RWPE2 (cell line): ENCODE results near the gene DBH.

Source experiments
- ATAC-seq: fragments of 200-7000 bp; cut with Tn5 transposase; 3 replicates; pipeline ENCODE4 v1.9.1; 2021; ENCODE audit warnings: low read depth
- DNase-seq: peaks from one replicate; pipeline ENCODE4 v3.0.0-alpha.2; 2020; ENCODE audit warnings: low spot score
- H3K27ac ChIP-seq: fragments of 450-650 bp; 2 replicates; pipeline ENCODE4 v1.5.1; 2017; ENCODE audit warnings: mild to moderate bottlenecking; ENCODE audit not compliant: poor library complexity, severe bottlenecking
- H3K27me3 ChIP-seq: fragments of 250-450 bp; sonication (Bioruptor Pico); 2 replicates; pipeline ENCODE4 v1.5.1; 2021; ENCODE audit warnings: mild to moderate bottlenecking, moderate library complexity; ENCODE audit not compliant: insufficient read depth, poor library complexity, severe bottlenecking
- H3K36me3 ChIP-seq: fragments of 250-450 bp; sonication (Bioruptor Pico); 2 replicates; pipeline ENCODE4 v1.5.1; 2020; ENCODE audit warnings: low read depth, mild to moderate bottlenecking, moderate library complexity
- H3K4me1 ChIP-seq: fragments of 250-450 bp; sonication (Bioruptor Pico); 2 replicates; pipeline ENCODE4 v1.5.1; 2021; ENCODE audit warnings: mild to moderate bottlenecking, moderate library complexity; ENCODE audit not compliant: insufficient read depth, poor library complexity, severe bottlenecking
- H3K4me3 ChIP-seq: fragments of 250-450 bp; sonication (Bioruptor Pico); 2 replicates; pipeline ENCODE4 v1.5.1; 2021; ENCODE audit warnings: mild to moderate bottlenecking, moderate library complexity; ENCODE audit not compliant: severe bottlenecking
- H3K9me3 ChIP-seq: fragments of 250-450 bp; sonication (Bioruptor Pico); 2 replicates; pipeline ENCODE4 v1.5.1; 2021; ENCODE audit warnings: mild to moderate bottlenecking, moderate library complexity; ENCODE audit not compliant: severe bottlenecking
- TF ChIP-seq, protein P1 (sequence below): fragments of 450-650 bp; IDR thresholded peaks from one replicate; pipeline ENCODE4 v1.5.1; 2017; ENCODE audit warnings: mild to moderate bottlenecking, moderate library complexity; ENCODE audit not compliant: poor library complexity, severe bottlenecking

The DBH gene

DNA sequence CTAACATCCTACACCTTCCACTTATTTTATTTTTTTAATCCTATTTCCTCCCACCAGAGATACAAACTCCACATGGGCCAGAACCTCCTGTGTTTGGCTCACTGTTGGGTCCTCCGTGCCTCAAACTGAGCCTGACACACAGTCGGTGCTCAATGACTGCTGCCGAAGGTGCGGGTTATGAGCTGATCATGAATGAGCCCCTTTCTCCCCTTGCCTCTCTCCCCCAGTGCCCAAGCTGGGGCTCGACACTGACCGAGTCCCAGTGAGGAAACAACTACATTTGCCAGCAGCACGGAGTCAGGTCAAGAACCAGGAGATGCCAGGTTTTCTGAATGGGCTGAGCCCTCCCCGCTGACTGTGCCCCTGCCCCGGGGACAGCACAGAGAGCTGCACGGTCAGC is 57.0 kb downstream of the DBH start:
- Histone ChIP-seq H3K4me1 (no peaks in the 10 kb centered on the region), H3K27me3 (peaks cover 14% of the 10 kb centered on the region), H3K27ac (no peak overlapping the region), H3K9me3 (no peaks in the 10 kb centered on the region), H3K4me3 (no peak overlapping the region), H3K36me3 (no peaks in the 10 kb centered on the region)
- TF ChIP-seq, protein P1, sequence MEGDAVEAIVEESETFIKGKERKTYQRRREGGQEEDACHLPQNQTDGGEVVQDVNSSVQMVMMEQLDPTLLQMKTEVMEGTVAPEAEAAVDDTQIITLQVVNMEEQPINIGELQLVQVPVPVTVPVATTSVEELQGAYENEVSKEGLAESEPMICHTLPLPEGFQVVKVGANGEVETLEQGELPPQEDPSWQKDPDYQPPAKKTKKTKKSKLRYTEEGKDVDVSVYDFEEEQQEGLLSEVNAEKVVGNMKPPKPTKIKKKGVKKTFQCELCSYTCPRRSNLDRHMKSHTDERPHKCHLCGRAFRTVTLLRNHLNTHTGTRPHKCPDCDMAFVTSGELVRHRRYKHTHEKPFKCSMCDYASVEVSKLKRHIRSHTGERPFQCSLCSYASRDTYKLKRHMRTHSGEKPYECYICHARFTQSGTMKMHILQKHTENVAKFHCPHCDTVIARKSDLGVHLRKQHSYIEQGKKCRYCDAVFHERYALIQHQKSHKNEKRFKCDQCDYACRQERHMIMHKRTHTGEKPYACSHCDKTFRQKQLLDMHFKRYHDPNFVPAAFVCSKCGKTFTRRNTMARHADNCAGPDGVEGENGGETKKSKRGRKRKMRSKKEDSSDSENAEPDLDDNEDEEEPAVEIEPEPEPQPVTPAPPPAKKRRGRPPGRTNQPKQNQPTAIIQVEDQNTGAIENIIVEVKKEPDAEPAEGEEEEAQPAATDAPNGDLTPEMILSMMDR: no peak
- ATAC-seq (no peak), DNase-seq (no peak)

DNA sequence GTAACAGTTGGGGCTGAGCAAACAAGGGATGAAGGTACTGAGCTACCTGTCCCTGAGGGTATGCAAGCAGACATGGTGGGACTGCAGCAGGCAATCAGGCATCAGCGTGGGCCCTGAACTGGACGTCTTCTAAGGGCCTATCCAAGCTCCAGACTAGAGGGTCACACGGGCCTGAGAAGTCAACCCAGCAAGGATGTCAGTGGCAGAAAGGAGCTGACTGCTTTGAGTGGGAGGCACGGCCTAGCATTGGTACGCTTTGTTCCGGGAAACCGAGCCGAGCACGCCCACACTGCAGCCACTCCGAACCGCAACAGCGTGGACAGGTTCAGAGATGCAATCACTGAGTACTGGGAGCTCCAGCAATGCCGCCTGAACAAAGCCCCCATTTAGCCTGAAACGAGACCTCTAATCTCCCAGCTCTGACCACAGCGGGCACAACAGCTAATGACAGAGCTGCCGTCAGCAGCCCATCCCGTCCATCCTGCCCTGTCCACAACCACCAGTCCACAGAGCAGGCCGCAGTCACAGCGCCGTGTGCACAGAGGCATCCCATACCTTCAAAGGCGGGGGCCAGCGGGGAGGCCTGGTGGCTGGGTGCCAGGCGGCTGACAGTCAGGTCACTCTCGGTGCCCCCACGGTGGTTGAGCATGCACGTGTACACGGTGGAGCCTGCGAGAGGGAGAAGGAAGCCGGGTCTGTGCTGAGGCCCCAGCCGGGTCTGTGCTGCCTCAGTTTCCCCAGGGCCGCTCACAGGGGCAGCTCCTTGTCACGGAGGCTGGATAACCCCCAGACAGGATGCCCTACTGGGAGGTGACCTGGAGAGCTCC is 57.8 kb downstream of the DBH start:
- TF ChIP-seq, protein P1: no peak
- Histone ChIP-seq H3K27me3 (peaks cover 21% of the 10 kb centered on the region), H3K4me3 (no peak overlapping the region), H3K27ac (no peak overlapping the region), H3K4me1 (no peaks in the 10 kb centered on the region), H3K9me3 (no peaks in the 10 kb centered on the region), H3K36me3 (no peaks in the 10 kb centered on the region)
- DNase-seq (no peak), ATAC-seq (no peak)

DNA sequence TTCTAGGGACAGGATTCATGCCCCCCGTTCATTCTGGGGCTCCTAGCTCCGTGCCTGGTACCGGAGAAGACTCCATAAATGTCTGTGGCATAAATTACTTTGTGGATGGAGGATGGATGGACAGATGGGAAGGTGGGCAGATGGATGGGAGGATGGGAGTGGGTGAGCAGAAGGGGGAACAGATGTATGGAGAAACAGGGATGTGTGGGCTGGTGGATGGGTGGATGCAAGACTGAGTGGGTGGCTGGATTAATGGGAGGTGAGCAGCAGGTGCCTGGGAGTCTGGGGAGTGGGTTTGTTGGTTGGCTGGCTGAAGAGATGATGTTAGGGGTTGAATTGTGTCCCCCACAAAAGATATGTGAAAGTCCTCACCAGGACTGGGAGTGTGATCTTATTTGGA is 58.5 kb downstream of the DBH start:
- peaks cover 23% of the 10 kb centered on the region for H3K27me3 ChIP-seq
- TF ChIP-seq, protein P1: no peak
- no peaks in the 10 kb centered on the region for H3K36me3 ChIP-seq

DNA sequence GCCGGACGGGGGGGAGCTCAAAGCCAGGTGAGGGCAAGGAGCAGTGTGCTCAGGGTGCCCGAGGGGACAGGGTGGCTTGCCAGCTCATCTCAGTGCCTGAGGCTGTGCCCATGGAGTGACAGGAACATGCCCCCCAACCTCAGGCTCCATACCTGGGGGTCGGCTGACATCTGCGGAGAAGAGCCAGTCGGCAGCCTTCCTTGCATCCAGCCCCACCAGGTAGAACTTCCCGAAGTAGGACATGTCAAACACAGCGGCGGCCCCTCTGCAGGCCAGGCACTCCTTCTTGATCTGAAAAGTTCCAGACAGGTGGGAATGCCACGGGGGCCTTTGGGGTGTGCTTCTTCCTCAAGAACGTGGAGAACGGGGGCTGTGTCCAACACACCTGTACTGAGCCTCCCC is 59.9 kb downstream of the DBH start:
- ATAC-seq: no peak
- TF ChIP-seq, protein P1: no peak
- Histone ChIP-seq H3K36me3 (no peaks in the 10 kb centered on the region), H3K9me3 (no peaks in the 10 kb centered on the region), H3K27ac (no peak overlapping the region), H3K4me3 (no peak overlapping the region), H3K4me1 (no peaks in the 10 kb centered on the region), H3K27me3 (peaks cover 35% of the 10 kb centered on the region)
- no peak for DNase-seq

More for the DNA sequence above, 58.5 kb downstream of the DBH start:
- no peak overlapping the region for H3K27ac ChIP-seq
- H3K4me3 ChIP-seq: no peak overlapping the region
- H3K4me1 ChIP-seq: no peaks in the 10 kb centered on the region
- no peaks in the 10 kb centered on the region for H3K9me3 ChIP-seq
- DNase-seq (no peak), ATAC-seq (no peak)

DNA sequence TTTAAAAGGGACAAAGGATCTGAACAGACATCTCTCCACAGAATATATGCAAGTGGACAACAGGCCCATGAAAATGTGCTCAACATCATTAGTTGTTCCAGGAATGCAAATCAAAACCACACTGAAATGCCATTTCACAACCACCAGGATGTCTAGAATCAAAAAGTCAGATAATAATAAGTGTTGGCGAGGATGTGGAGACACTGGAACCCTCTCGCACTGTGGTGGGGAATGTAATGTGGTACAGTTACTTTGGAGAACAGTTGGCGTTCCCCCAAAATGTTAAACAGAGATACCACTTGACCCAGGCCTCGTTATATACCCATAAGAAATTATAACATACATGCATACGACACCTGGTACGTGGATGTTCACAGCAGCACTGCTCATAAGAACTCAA is 63.4 kb downstream of the DBH start:
- H3K27me3 ChIP-seq: peaks cover 58% of the 10 kb centered on the region
- no peak for ATAC-seq
- no peak overlapping the region for H3K4me3 ChIP-seq
- H3K9me3 ChIP-seq: no peaks in the 10 kb centered on the region
- TF ChIP-seq, protein P1: no peak
- no peaks in the 10 kb centered on the region for H3K4me1 ChIP-seq
- DNase-seq: no peak
- H3K27ac ChIP-seq: no peak overlapping the region
- H3K36me3 ChIP-seq: no peaks in the 10 kb centered on the region
